Measurements from ENCODE around the gene TAX1BP1. TPM values are rescaled to one million over a fixed set of nuclear protein-coding genes. Genes with fewer than 3 reads are reported as not detected.

The TAX1BP1 gene
- total RNA-seq, 1 donor = 102 TPM

GRCh38 chr7:27863880-27864279, 123.9 kb downstream of the TAX1BP1 start:
- DNase-seq (ENCODE audit: low read depth) = no peak
- TF ChIP-seq CTCF (IDR thresholded peaks at IDR 0.05; ENCODE audit: insufficient read depth, low read length) = no peak
- no peak overlapping the region for H3K4me3 ChIP-seq (ENCODE audit: low read depth, low read length)

DNA sequence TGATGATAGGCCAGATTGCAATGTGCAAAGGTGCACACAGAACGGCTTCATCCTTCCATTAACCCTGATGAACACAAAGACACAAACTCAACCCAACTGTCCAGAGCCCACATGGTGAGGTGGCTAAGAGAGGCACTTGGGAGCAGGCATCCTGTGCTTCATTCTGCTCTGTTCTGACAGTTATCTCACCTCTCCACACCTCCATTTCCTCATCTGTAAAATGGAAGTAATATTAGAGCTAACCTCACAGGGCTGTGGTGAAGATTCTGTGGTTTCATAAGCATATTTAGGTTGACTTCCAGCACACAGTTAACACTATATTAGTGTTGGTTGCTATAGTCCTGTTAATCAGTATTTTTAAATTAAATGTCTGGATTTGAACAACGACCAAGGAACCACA, 126.3 kb downstream of the TAX1BP1 start:
- no peak overlapping the region for H3K4me3 ChIP-seq (ENCODE audit: low read depth, low read length)
- no peak for TF ChIP-seq CTCF (IDR thresholded peaks at IDR 0.05; ENCODE audit: insufficient read depth, low read length)
- DNase-seq (ENCODE audit: low read depth) = no peak

GRCh38 chr7:27866828-27867672, 127.1 kb downstream of the TAX1BP1 start:
- no peak for TF ChIP-seq CTCF (IDR thresholded peaks at IDR 0.05; ENCODE audit: insufficient read depth, low read length)
- no peak overlapping the region for H3K4me3 ChIP-seq (ENCODE audit: low read depth, low read length)
- no peak for DNase-seq (ENCODE audit: low read depth)

DNA sequence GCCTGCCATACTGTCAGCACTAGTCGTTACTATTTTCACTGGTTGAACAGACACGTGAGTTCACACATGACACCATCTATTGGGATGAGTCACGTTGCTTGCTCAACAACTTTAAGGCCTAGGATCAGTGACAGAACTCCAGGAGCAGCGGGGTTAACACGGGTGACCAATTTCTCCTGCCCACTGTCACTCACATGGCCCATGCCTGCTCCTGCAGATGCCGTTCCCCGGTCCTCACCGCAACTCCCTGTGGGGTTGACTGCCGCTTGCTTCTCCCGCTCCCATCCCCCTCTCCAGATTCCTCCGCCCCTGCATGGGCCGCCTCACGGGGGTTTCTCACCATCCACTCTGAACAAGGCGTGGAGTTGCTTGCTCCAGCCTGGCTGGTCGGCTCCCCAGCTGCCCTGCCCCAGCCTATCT, 128.2 kb downstream of the TAX1BP1 start:
- H3K4me3 ChIP-seq (ENCODE audit: low read depth, low read length) = no peak overlapping the region
- no peak for TF ChIP-seq CTCF (IDR thresholded peaks at IDR 0.05; ENCODE audit: insufficient read depth, low read length)
- no peak for DNase-seq (ENCODE audit: low read depth)

DNA sequence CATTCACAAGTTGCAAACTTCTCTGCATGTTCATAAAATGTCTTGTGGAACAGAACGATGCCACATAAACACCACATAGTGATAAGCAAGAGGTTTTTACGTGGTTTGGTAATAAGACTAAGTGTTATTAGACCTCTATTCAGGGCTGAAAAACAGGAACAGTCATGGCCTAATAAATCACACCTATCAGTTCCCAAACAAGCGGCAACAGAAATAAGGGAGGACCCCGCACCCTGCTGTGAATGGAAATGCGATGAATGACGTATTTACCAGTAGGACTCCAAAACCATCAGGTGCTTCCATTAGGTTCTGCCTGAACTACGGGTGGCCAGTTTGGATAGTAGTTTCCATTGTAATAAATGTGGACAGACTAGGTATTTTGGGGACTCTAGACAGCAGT, 129.1 kb downstream of the TAX1BP1 start:
- no peak for DNase-seq (ENCODE audit: low read depth)
- H3K4me3 ChIP-seq (ENCODE audit: low read depth, low read length) = no peak overlapping the region

DNA sequence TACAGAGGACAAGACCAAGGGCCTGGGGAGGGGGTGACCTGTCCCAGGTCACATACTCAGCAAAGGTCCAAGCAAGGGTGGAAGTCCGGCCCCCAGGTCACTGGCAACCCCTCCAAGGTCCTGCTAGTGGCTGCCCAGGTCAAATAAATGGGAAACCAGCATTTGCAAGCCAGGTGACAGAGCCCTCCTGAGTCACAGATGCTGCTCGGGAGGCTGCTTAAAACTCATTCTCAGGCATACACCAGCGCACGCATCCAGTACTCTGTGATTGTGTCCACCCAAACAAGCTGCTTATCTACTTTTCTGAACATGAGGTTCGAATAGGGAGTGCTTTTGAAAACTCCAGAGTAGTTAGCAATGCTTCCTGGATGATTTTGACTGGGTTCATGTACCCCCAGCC, 130.6 kb downstream of the TAX1BP1 start:
- H3K4me3 ChIP-seq (ENCODE audit: low read depth, low read length) = no peak overlapping the region
- TF ChIP-seq CTCF (IDR thresholded peaks at IDR 0.05; ENCODE audit: insufficient read depth, low read length) = no peak
- no peak for DNase-seq (ENCODE audit: low read depth)

More for the DNA sequence above, 129.1 kb downstream of the TAX1BP1 start:
- TF ChIP-seq CTCF (IDR thresholded peaks at IDR 0.05; ENCODE audit: insufficient read depth, low read length) = no peak
